Inflammatory macrophage treated with lipopolysaccharide for 1 hour (primary cell): ENCODE data around the gene DNAL1.
A peak's percentile ranks its signal among the peaks of the same experiment; 100 is the strongest.

ENCODE experiments used
- DNase-seq, 2 donors: peaks; one replicate each; pipeline ENCODE4 v3.0.0-alpha.2; 2020 to 2022

The DNAL1 gene

DNA sequence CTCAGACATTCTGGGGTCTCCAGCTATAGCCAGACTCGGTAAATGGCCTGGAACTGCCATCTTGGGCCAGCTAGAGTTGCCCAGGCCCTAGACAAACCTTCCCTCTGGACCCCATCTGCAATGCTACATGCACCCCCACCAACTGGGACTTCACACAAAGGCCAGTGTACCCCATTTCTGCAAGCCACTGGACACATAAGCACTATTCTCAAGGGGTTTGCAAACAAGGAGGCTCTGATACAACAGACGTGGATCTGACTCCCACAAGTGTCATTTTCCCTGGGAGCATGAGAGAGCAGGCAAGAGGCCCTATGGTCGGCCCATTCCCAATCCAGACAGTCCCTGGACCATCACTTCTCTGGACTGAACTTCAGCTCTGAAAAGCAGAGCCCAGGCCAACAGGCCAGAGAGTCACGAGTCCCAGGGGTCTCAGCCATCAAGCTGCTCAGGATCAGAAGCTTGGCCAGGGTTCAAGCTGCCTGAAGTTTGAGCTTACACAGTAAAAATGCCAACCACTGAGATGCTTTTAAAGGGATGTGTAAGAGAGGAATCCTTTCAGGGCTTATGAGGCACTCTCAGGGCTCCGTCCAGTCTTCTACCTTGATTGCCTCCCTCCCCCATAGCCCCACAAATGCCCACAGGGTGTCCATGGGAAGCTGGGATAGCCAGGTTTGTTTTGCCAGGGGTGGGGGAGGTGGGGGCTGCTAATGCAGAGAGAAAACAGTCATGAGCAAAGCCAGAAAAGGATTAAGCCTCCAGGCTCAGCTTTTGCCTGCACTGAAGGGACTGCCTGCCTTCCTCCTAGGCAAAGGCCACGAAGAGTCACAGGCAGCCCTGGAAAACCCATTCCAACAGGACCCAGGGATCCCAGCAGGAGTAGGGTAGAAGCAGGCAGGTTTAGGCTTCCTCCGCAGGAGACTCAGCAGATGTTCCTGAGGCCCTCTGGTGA lies 101.1 kb downstream of the DNAL1 start:
- DNase-seq, result no peak

DNA sequence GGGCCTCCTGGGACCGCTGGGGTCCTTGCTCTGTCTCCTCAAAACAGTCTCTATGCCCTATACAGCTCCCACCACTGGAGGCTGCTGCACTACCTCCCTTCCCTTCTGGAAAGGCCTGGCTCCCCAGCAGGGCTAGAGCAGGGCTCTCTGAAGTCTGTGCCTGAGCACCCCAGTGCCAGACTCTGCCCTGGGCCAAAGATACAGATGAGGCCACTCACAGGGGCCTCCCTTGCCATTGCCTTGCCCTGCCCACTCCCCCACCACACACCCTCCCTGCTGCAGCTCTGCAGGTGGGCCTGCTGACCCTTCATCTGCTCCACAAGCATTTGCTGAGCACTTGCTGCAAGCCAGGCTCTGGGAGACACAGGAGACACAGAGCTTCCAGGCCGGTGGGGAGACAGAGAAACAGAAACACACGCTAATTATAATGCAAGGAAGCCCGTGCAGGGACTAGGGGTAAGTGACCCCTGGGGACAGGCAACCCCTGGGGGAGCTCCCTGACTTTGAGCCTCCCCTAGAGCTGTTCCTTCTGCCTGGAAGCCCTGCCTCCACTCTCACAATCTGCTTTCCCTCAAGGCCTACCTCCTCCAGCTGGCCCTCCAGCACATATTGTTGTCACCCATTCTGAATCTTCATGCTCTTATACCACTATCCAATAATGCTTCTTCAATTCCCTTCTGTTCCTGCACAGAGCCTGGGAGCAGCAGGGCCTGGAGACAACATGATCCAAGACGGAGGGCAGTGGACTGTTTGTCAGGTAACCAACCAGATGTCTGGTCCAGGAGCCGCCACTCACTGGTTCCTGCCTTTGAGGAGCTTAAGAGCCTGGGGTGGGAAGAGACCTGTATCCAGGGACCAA lies 102.0 kb downstream of the DNAL1 start:
- no peak for DNase-seq

DNA sequence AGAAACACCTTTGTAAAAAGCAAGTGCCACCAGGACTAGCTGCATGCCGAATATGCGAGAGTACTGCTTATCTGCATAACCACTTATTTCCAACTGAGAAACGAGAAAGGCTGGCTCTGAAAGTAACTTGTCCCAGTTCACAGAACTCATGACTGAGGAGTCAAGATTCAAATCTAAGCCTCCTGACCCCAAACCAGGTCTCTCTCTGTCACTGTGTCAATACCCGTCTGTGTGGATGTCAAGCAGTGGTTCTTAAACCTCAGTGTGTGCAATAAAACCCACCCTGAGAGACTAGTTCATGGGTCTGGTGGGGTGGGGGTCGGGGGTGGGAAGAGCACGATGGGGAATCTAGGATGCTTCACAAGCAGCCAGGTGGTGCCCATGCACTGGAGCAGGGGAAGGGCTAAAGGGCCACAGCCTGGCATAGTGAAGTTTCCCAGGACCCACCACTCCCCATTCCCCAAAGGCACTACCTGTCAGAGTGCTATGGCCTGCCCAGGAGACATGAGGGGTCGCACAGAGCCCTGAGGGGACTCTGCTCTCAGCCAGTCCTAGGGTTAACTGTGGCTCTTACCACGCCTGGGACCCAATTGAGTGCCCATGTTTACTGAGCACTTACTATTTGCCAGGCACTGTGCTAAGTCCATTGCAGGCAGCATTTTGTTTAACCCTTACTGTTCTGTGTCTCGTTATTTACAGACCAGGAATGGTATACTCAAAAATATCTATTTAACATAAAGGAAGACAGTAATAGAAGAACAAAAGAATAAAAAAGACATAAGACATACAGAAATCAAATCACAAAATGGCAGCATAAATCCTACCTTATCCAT lies 102.8 kb downstream of the DNAL1 start:
- DNase-seq, result no peak

DNA sequence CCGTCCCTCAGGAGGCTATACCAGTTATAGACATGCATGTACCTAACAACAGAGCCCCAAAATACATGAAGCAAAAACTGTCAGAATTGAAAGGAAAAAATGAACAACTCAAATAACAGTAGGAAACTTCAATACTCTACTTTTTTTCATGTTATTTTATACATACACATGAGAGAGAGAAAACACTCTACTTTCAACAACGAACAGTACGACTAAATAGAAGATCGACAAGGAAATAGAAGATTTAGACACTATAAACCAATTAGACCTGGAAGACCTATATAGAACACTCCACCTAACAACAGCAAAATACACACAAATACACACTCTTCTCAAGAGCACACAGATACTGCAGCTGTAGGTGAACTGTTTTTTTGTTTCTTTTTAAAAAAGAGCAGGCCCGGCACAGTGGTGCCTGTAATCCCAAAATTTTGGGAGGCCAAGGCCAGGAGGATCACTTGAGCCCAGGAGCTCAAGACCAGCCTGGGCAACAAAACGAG lies 104.1 kb downstream of the DNAL1 start:
- no peak for DNase-seq

DNA sequence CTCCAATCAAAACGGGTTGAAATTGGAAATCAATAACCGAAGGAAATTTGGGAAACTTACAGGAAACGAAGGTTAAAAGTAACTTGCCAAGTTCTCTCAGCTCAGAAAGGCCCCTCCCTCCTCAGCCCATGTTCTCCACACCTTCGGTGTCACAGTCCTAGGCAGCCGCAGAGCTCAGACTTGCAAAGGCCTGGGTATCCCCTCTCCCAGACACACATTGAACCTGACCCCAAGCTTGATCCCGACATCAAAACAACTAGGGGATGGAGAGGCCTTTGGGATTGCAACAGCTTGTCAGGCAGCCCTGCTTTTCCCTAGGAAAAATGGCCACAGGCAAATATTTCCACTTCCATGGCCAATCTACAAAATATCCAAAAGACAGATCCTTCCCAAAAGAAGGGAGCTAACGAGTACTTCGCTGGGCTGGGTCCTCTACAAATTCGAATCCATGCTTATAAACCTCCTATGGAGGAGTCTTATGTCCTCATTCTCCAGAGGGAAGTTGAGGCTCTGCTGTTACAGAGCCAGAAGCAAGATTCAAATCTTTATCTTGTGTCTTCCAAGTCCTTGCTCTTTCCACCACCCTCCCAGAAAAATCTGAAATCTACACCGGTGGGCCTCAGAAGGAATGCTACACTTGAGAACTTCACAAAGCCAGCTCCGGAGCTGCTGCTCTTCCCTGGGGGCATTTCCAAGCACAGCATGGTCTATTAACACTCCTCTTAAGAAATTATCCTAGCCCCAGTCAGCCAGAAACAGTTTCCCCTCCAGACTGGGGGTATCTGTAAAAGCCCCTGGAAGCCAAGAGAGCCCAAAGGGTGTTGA lies 105.1 kb downstream of the DNAL1 start:
- DNase-seq, result no peak

DNA sequence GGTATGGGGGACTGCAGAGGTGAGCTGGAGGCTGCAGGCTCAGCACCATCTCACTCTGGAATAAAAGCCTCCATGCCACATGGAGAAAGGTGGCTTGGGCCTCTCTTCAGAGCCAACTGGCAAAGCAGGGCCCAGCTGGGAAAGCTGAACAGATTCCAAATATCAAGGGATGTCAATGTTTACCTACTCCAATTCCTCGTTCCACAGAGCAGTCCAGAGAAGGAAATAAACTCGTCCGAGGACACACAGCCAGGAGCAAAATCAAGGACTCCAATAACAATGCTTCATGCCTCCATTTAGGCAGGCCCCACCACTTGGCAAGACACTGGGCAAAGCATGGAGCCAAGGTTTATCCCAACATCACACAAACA lies 105.7 kb downstream of the DNAL1 start:
- no peak for DNase-seq

DNA sequence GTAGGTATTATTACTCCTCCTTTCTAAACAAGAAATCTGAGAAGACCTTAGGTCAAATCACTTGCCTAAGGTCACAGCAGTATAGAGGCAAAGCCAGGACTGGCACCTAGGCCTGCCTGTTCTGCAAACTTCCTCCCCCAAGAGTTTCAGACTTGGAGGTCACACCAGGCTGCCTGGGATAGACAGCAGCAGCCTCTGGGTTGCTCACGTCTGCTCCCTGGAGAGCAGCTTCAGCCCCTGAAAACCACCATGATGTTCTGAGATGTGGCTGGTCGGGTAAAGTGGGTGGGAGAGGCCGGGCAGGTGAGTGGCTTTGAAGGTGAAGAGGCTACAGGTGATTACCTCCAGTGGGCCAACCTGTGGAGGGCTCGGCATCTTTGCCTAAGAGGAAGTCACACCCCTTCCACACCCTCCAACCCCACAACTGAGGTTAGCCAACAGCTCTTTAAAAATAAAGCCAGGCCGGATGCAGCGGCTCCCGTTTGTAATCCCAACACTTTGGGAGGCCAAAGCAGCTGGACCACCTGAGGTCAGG lies 106.4 kb downstream of the DNAL1 start:
- no peak for DNase-seq

DNA sequence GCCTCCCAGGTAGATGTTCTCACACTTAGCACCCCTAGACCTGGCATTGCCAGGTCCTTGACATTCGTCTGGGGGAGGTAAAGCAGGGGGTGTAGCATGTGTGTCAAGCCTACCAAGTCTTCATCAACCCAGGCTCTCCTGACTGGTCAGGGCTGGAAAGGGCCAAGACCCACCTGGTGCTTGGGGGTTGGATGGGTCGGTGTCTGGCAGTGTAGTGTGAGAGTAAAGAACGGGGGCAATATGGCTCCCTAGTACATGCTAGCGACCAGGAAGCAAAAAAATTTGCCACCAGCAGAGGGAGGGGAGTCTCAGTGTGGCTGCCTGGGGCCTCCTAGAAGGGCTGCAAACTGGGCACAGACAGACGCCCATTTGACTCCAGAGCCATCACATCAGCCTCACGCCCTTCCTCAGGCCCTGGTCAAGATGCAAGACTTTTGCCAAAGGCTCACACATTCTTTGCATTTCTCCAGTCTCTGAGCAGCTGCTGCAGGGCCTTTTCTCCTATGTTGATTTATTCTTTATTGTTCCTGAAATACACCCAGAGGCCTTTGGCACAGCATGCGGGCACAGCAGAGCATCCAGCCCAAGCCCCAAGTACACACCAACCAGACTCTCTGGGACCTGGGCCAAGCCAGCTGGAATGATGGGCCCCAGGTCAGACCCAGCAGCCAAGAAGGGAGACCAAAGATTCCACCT lies 107.7 kb downstream of the DNAL1 start:
- DNase-seq, result peak in 1 of 2 donors; percentile 49
